ENCODE data around the gene DENND1A. TPM values are rescaled to one million over a fixed set of nuclear protein-coding genes. Genes with fewer than 3 reads are reported as not detected.
A peak's percentile ranks its signal among the peaks of the same experiment; 100 is the strongest.
"Not testable (repeated sequence)": the region's sequence is repeated elsewhere in the genome, so short reads cannot be mapped to it uniquely, and the experiment has no call there.

The DENND1A gene
- total RNA-seq, 6 experiments from 2014 or later = 13.9 to 22.6 (median 16.3) TPM

- Histone ChIP-seq H3K9me3 (no peaks in the 10 kb centered on the region), H3K27ac (no peak overlapping the region), H3K4me1 (no peaks in the 10 kb centered on the region), H3K4me3 (no peak overlapping the region), H3K27me3 (no peaks in the 10 kb centered on the region), H3K36me3 (no peaks in the 10 kb centered on the region)
- intact Hi-C loops (cut with DNase I) = no loop called here
- ATAC-seq (no peak), DNase-seq (no peak)
- WGBS (ENCODE audit: insufficient coverage, low coverage, low lambda C conversion rate, missing lambda C conversion rate) = no CpG with 5 or more reads among the region's 1 CpG
- TF ChIP-seq CTCF (IDR thresholded peaks at IDR 0.05) (no peak), POLR2A (IDR thresholded peaks at IDR 0.05) (no peak)
Measured at GRCh38 chr9:123639743-123640142, 290.2 kb downstream of the DENND1A start.

- no peak for TF ChIP-seq CTCF (IDR thresholded peaks at IDR 0.05)
- TF ChIP-seq POLR2A (IDR thresholded peaks at IDR 0.05) = no peak
- no peaks in the 10 kb centered on the region for H3K4me1 ChIP-seq
- H3K27ac ChIP-seq = no peak overlapping the region
- no peaks in the 10 kb centered on the region for H3K9me3 ChIP-seq
- 44% methylated on average over 8 of the region's 10 CpGs for WGBS (ENCODE audit: insufficient coverage, low coverage, low lambda C conversion rate, missing lambda C conversion rate)
- intact Hi-C loops (cut with DNase I) = no loop called here
- H3K27me3 ChIP-seq = no peaks in the 10 kb centered on the region
- H3K36me3 ChIP-seq = no peaks in the 10 kb centered on the region
- DNase-seq (no peak), ATAC-seq (peak; percentile 7 to 23 (median 17))
- H3K4me3 ChIP-seq = no peak overlapping the region
Measured at GRCh38 chr9:123637945-123638634, 291.8 kb downstream of the DENND1A start.

GRCh38 chr9:123637606-123637944, 292.4 kb downstream of the DENND1A start:
- no peak for TF ChIP-seq CTCF (IDR thresholded peaks at IDR 0.05)
- TF ChIP-seq POLR2A (IDR thresholded peaks at IDR 0.05) = no peak
- no peak overlapping the region for H3K27ac ChIP-seq
- H3K9me3 ChIP-seq = no peaks in the 10 kb centered on the region
- H3K27me3 ChIP-seq = no peaks in the 10 kb centered on the region
- ATAC-seq (peak in 3 of 4 donors; percentile 14 to 17 (median 14)), DNase-seq (no peak)
- H3K36me3 ChIP-seq = no peaks in the 10 kb centered on the region
- H3K4me1 ChIP-seq = no peaks in the 10 kb centered on the region
- intact Hi-C loops (cut with DNase I) = no loop called here
- H3K4me3 ChIP-seq = no peak overlapping the region
- 33% methylated on average over 3 of the region's 3 CpGs for WGBS (ENCODE audit: insufficient coverage, low coverage, low lambda C conversion rate, missing lambda C conversion rate)

DNA sequence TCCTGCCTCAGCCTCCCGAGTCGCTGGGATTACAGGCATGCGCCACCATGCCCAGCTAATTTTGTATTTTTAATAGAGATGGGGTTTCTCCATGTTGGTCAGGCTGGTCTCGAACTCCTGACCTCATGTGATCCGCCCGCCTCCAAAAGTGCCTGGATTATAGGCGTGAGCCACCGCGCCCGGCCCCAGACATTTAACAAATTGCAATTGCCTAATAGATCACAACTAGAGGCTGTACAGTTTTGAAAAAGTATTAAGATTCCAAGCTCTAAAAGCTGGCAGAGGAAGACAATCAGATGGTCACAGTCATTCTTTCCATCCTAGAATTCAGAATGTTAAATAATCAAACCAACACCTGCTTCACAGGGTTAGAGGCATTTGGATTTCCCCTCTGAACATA, 293.1 kb downstream of the DENND1A start:
- 98% methylated on average over 10 of the region's 10 CpGs for WGBS (ENCODE audit: insufficient coverage, low coverage, low lambda C conversion rate, missing lambda C conversion rate)
- H3K4me1 ChIP-seq; H3K27ac ChIP-seq; ATAC-seq; intact Hi-C loops (cut with DNase I); DNase-seq; H3K9me3 ChIP-seq; H3K27me3 ChIP-seq; H3K4me3 ChIP-seq; H3K36me3 ChIP-seq: not testable (repeated sequence)

GRCh38 chr9:123631862-123632261, 298.1 kb downstream of the DENND1A start:
- peaks cover 2 to 6% (median 4%) of the 10 kb centered on the region in 4 donors for H3K36me3 ChIP-seq
- DNase-seq (no peak), ATAC-seq (no peak)
- intact Hi-C loops (cut with DNase I) = no loop called here
- TF ChIP-seq CTCF (IDR thresholded peaks at IDR 0.05) = no peak
- no peak for TF ChIP-seq POLR2A (IDR thresholded peaks at IDR 0.05)
- H3K27me3 ChIP-seq = no peaks in the 10 kb centered on the region
- no peaks in the 10 kb centered on the region for H3K4me1 ChIP-seq
- no peak overlapping the region for H3K4me3 ChIP-seq
- no peaks in the 10 kb centered on the region for H3K9me3 ChIP-seq
- 93% methylated on average over 3 of the region's 3 CpGs for WGBS (ENCODE audit: insufficient coverage, low coverage, low lambda C conversion rate, missing lambda C conversion rate)
- H3K27ac ChIP-seq = no peak overlapping the region

All from right lobe of liver (tissue), 6 donors.